Measurements from ENCODE around the gene STIP1. TPM values are rescaled to one million over a fixed set of nuclear protein-coding genes. Genes with fewer than 3 reads are reported as not detected.

STIP1 gene
- total RNA-seq, result 155 and 159 TPM in 2 replicates

GRCh38 chr11:64185693-64186491 lies at the start of gene STIP1:
STIP1 (plus strand) TSS chr11:64186171; CDS start chr11:64186262, 91 bp downstream.
- DNase-seq (peak; percentile 93), ATAC-seq (ENCODE audit: low read depth) (peak; percentile 87)
- Mint-ChIP-seq H3K9me3 (no peaks in the 10 kb centered on the region), H3K27ac (peak within 1 kb of the TSS; percentile 97), H3K4me1 (peaks cover 27% of the 10 kb centered on the region), H3K4me3 (no peak within 1 kb of the TSS), H3K27me3 (no peaks in the 10 kb centered on the region), H3K36me3 (ENCODE audit: low read depth) (peaks cover 19% of the 10 kb centered on the region)
- no peak for TF ChIP-seq CTCF (IDR thresholded peaks at IDR 0.05)
- intact Hi-C loops (cut with micrococcal nuclease), result loop anchor here (1.0 to 2.0 kb wide), 10 partner anchors 19 to 347 kb away; partner anchors contain the start of genes DNAJC4, ESRRA, FERMT3 and FKBP2
- ChIA-PET CTCF (interaction anchor here (0.7 to 1.5 kb wide), 5 partner anchors 18 to 132 kb away, joined by 3 to 10 read pairs (median 4); partner anchors contain the start of genes FERMT3, FKBP2 and PRDX5), POLR2A (interaction anchor here (0.5 to 6.1 kb wide), 28 partner anchors 12 to 1373 kb away, joined by 3 to 92 read pairs (median 7); partner anchors contain the start of genes BAD, CCDC88B, ESRRA and FERMT3)

- no peaks in the 10 kb centered on the region for H3K9me3 Mint-ChIP-seq
- H3K4me3 Mint-ChIP-seq, result no peak overlapping the region
- H3K27me3 Mint-ChIP-seq, result peaks cover 2% of the 10 kb centered on the region
- ATAC-seq (ENCODE audit: low read depth), result no peak
- intact Hi-C loops (cut with micrococcal nuclease), result no loop called here
- ChIA-PET POLR2A (no interaction called here), CTCF (no interaction called here)
- no peak for TF ChIP-seq CTCF (IDR thresholded peaks at IDR 0.05)
- H3K27ac Mint-ChIP-seq, result no peak overlapping the region
- no peaks in the 10 kb centered on the region for H3K4me1 Mint-ChIP-seq
- no peak for DNase-seq
- H3K36me3 Mint-ChIP-seq (ENCODE audit: low read depth), result no peaks in the 10 kb centered on the region
Observed at GRCh38 chr11:64136765-64137441, 49.1 kb upstream of the STIP1 start.

GRCh38 chr11:64138398-64138797 lies 47.6 kb upstream of the STIP1 start:
- ATAC-seq (ENCODE audit: low read depth) (no peak), DNase-seq (no peak)
- Mint-ChIP-seq H3K9me3 (no peaks in the 10 kb centered on the region), H3K27me3 (no peaks in the 10 kb centered on the region), H3K4me3 (no peak overlapping the region), H3K4me1 (peaks cover 7% of the 10 kb centered on the region), H3K36me3 (ENCODE audit: low read depth) (no peaks in the 10 kb centered on the region), H3K27ac (no peak overlapping the region)
- no peak for TF ChIP-seq CTCF (IDR thresholded peaks at IDR 0.05)
- CTCF ChIA-PET, result interaction anchor here (0.9 kb wide), 1 partner anchor 10 kb away, joined by 3 read pairs; no protein-coding TSS in a partner anchor
- intact Hi-C loops (cut with micrococcal nuclease), result no loop called here
- POLR2A ChIA-PET, result no interaction called here

- Mint-ChIP-seq H3K27me3 (no peaks in the 10 kb centered on the region), H3K9me3 (no peaks in the 10 kb centered on the region), H3K36me3 (ENCODE audit: low read depth) (no peaks in the 10 kb centered on the region), H3K27ac (no peak overlapping the region), H3K4me1 (peaks cover 14% of the 10 kb centered on the region), H3K4me3 (no peak overlapping the region)
- DNase-seq (no peak), ATAC-seq (ENCODE audit: low read depth) (no peak)
- TF ChIP-seq CTCF (IDR thresholded peaks at IDR 0.05), result no peak
- CTCF ChIA-PET, result no interaction called here
- intact Hi-C loops (cut with micrococcal nuclease), result no loop called here
- POLR2A ChIA-PET, result no interaction called here
Observed at GRCh38 chr11:64139049-64139448, 46.9 kb upstream of the STIP1 start.

- H3K4me3 Mint-ChIP-seq, result no peak overlapping the region
- CTCF ChIA-PET, result interaction anchor here (0.9 kb wide), 1 partner anchor 13 kb away, joined by 3 read pairs; no protein-coding TSS in a partner anchor
- intact Hi-C loops (cut with micrococcal nuclease), result no loop called here
Observed at GRCh38 chr11:64140082-64140481, 45.9 kb upstream of the STIP1 start.

More at GRCh38 chr11:64140082-64140481, 45.9 kb upstream of the STIP1 start:
- H3K36me3 Mint-ChIP-seq (ENCODE audit: low read depth), result no peaks in the 10 kb centered on the region
- no peak for TF ChIP-seq CTCF (IDR thresholded peaks at IDR 0.05)
- H3K27ac Mint-ChIP-seq, result no peak overlapping the region
- ATAC-seq (ENCODE audit: low read depth) (no peak), DNase-seq (no peak)
- H3K27me3 Mint-ChIP-seq, result no peaks in the 10 kb centered on the region
- POLR2A ChIA-PET, result no interaction called here
- H3K4me1 Mint-ChIP-seq, result peaks cover 16% of the 10 kb centered on the region
- H3K9me3 Mint-ChIP-seq, result no peaks in the 10 kb centered on the region
